Measurements from ENCODE around the gene CCDC51.
"Not testable (repeated sequence)": the region's sequence is repeated elsewhere in the genome, so short reads cannot be mapped to it uniquely, and the experiment has no call there.

CCDC51 gene

GRCh38 chr3:48465531-48466378 lies 25.8 kb upstream of the CCDC51 start:
- peak; percentile 87 for DNase-seq

GRCh38 chr3:48465237-48465530 lies 25.3 kb upstream of the CCDC51 start:
- DNase-seq, result no peak

GRCh38 chr3:48464713-48465221 lies 24.8 kb upstream of the CCDC51 start:
- DNase-seq, result no peak

- DNase-seq, result no peak
Observed at GRCh38 chr3:48463703-48464102, 23.8 kb upstream of the CCDC51 start.

- not testable (repeated sequence) for DNase-seq
Observed at GRCh38 chr3:48461767-48462166, 21.8 kb upstream of the CCDC51 start.

- DNase-seq, result no peak
Observed at GRCh38 chr3:48460517-48460902, 20.6 kb upstream of the CCDC51 start.

- no peak for DNase-seq
Observed at GRCh38 chr3:48459773-48460516, 20.0 kb upstream of the CCDC51 start.

GRCh38 chr3:48459331-48459730 lies 19.4 kb upstream of the CCDC51 start:
- DNase-seq, result no peak

- no peak for DNase-seq
Observed at GRCh38 chr3:48456456-48456855, 16.5 kb upstream of the CCDC51 start.

GRCh38 chr3:48451270-48451669 lies 11.4 kb upstream of the CCDC51 start:
- no peak for DNase-seq

GRCh38 chr3:48446425-48447193 lies 6.7 kb upstream of the CCDC51 start, which contains the start of gene ATRIP:
TSS of gene ATRIP (plus strand) at chr3:48446737. CDS start at chr3:48446846, 109 bp downstream.
- DNase-seq, result peak; percentile 78

GRCh38 chr3:48446043-48446424 lies 6.1 kb upstream of the CCDC51 start:
- no peak for DNase-seq

GRCh38 chr3:48445277-48445882 lies 5.5 kb upstream of the CCDC51 start:
- DNase-seq, result no peak

- no peak for DNase-seq
Observed at GRCh38 chr3:48441940-48442339, 2.0 kb upstream of the CCDC51 start.

GRCh38 chr3:48440590-48440958 lies 655 bp upstream of the CCDC51 start:
- no peak for DNase-seq

- DNase-seq, result no peak
Observed at GRCh38 chr3:48437812-48438211, 2.1 kb downstream of the CCDC51 start.

- no peak for DNase-seq
Observed at GRCh38 chr3:48436855-48437254, 3.1 kb downstream of the CCDC51 start.

GRCh38 chr3:48436477-48436787 lies 3.5 kb downstream of the CCDC51 start:
- no peak for DNase-seq

- peak; percentile 46 for DNase-seq
Observed at GRCh38 chr3:48435774-48436476, 4.0 kb downstream of the CCDC51 start.

GRCh38 chr3:48435223-48435595 lies 4.7 kb downstream of the CCDC51 start:
- DNase-seq, result no peak

GRCh38 chr3:48434591-48435222 lies 5.2 kb downstream of the CCDC51 start:
- no peak for DNase-seq

GRCh38 chr3:48433472-48434118 lies 6.3 kb downstream of the CCDC51 start:
- DNase-seq, result no peak
